GM12878 (cell line): ENCODE results near the gene TBXAS1. TPM values are rescaled to one million over a fixed set of nuclear protein-coding genes. Genes with fewer than 3 reads are reported as not detected.

ENCODE experiments used
- BCL3 ChIP-seq: IDR thresholded peaks from 2 replicates; pipeline ENCODE4 v1.6.1; 2011; ENCODE audit warnings: borderline replicate concordance, low read depth, mild to moderate bottlenecking, moderate library complexity, low read length; ENCODE audit not compliant: insufficient read depth, poor library complexity, severe bottlenecking
- BMI1 ChIP-seq: fragments of 450-650 bp; IDR thresholded peaks from 2 replicates; pipeline ENCODE4 v1.6.1; 2016; ENCODE audit warnings: mild to moderate bottlenecking, moderate library complexity, borderline replicate concordance
- CEBPZ ChIP-seq: fragments of 150-350 bp; IDR thresholded peaks from 2 replicates; pipeline ENCODE4 v1.6.1; 2016; ENCODE audit warnings: low read depth, low read length
- CUX1 ChIP-seq: IDR thresholded peaks from 2 replicates; pipeline ENCODE4 v1.6.1; 2012; ENCODE audit warnings: improper control_type of control experiment, low read depth, low read length; ENCODE audit not compliant: insufficient replicate concordance
- E2F8 ChIP-seq: fragments of 450-650 bp; IDR thresholded peaks from 2 replicates; pipeline ENCODE4 v1.6.1; 2018; ENCODE audit warnings: mild to moderate bottlenecking, low read depth, moderate library complexity; ENCODE audit not compliant: partially characterized antibody
- EP300 ChIP-seq, 2 experiments: fragments of 150-350 bp in 1 of 2; IDR thresholded peaks; 2 replicates each; pipeline ENCODE4 v1.6.1; 2011 to 2012; ENCODE audit warnings: low read depth in 2 of 2, low read length in 2 of 2, borderline replicate concordance in 1 of 2, improper control_type of control experiment in 1 of 2, inconsistent platforms in 1 of 2; ENCODE audit not compliant: control insufficient read depth in 1 of 2
- GATAD2B ChIP-seq: fragments of 450-650 bp; conservative IDR thresholded peaks from 2 replicates; pipeline ENCODE4 v1.6.1; 2017; ENCODE audit warnings: low read depth, mild to moderate bottlenecking, moderate library complexity
- HSF1 ChIP-seq: fragments of 150-350 bp; IDR thresholded peaks from 2 replicates; pipeline ENCODE4 v1.6.1; 2014; ENCODE audit warnings: mild to moderate bottlenecking, low read depth, low read length
- LARP7 ChIP-seq: fragments of 450-650 bp; IDR thresholded peaks from 2 replicates; pipeline ENCODE4 v1.6.1; 2017; ENCODE audit warnings: mild to moderate bottlenecking
- PKNOX1 ChIP-seq: fragments of 450-650 bp; IDR thresholded peaks from 2 replicates; pipeline ENCODE4 v1.6.1; 2016; ENCODE audit warnings: mild to moderate bottlenecking
- SPI1 ChIP-seq: IDR thresholded peaks from 2 replicates; pipeline ENCODE4 v1.6.1; 2011; ENCODE audit warnings: low read depth, mild to moderate bottlenecking, low read length, moderate library complexity, borderline replicate concordance; ENCODE audit not compliant: insufficient read depth
- polyA plus RNA-seq, 11 experiments: library from polyadenylated mRNA; depleted of rRNA in 4 of 11; unstranded in 6 of 11; stranded (reverse) in 5 of 11; fragments of >200 nt; fragmentation: Nextera tagmentation in 4 of 11; fragmentation: Illumina TruSeq in 1 of 11; extraction: Ambion mirVana in 4 of 11; extraction: Trizol in 1 of 11; gene quantifications; 1 replicate in 1 of 11; 2 replicates in 10 of 11; pipeline versions ENCODE4 v1.2.1 to v1.2.3, GENCODE V29; 2011 to 2016; ENCODE audit warnings: inconsistent platforms in 2 of 11, missing spikeins in 2 of 11, low read depth in 1 of 11
- total RNA-seq, 4 experiments: library from RNA; depleted of rRNA in 3 of 4; stranded (reverse); fragments of >200 nt in 3 of 4; fragmentation: Illumina TruSeq in 1 of 4; extraction: Trizol in 1 of 4; gene quantifications; 2 replicates each; pipeline versions ENCODE4 v1.2.1 to v1.2.3, GENCODE V29; 2013 to 2021

TBXAS1 gene
- total and polyA plus RNA-seq, 10 of the 15 experiments (the other 5 are each of a cell fraction or from before 2014, with no cell fraction given): 1.5 to 32.7 (median 16.3) TPM

GRCh38 chr7:140062528-140063299 is 233.7 kb downstream of the TBXAS1 start, which contains the start of gene PARP12 (continued):
- peak; percentile 99 for TF ChIP-seq GATAD2B
- TF ChIP-seq CEBPZ: no peak
- no peak for TF ChIP-seq CUX1
- TF ChIP-seq BMI1: no peak
- TF ChIP-seq BCL3: no peak
- no peak for TF ChIP-seq PKNOX1
- no peak for TF ChIP-seq HSF1
- TF ChIP-seq LARP7: peak; percentile 95
- no peak for TF ChIP-seq EP300 (IDR thresholded peaks at IDR 0.05; ENCODE audit: borderline replicate concordance in 1 of 2, control insufficient read depth in 1 of 2, low read depth in 2 of 2, low read length in 2 of 2)
- TF ChIP-seq SPI1: no peak; the same call in 1 of the 2 replicates
- no peak for TF ChIP-seq E2F8
